ENCODE results near the gene CCSER1.
"Not testable (repeated sequence)": the region's sequence is repeated elsewhere in the genome, so short reads cannot be mapped to it uniquely, and the experiment has no call there.

CCSER1 gene

GRCh38 chr4:90280954-90281353 is 153.8 kb downstream of the CCSER1 start:
- Mint-ChIP-seq H3K4me3 (no peak overlapping the region), H3K9me3 (no peaks in the 10 kb centered on the region), H3K36me3 (no peaks in the 10 kb centered on the region), H3K4me1 (no peaks in the 10 kb centered on the region), H3K27ac (no peak overlapping the region)
- no peak for ATAC-seq
- no peak for DNase-seq (ENCODE audit: low spot score in 2 of 2)

DNA sequence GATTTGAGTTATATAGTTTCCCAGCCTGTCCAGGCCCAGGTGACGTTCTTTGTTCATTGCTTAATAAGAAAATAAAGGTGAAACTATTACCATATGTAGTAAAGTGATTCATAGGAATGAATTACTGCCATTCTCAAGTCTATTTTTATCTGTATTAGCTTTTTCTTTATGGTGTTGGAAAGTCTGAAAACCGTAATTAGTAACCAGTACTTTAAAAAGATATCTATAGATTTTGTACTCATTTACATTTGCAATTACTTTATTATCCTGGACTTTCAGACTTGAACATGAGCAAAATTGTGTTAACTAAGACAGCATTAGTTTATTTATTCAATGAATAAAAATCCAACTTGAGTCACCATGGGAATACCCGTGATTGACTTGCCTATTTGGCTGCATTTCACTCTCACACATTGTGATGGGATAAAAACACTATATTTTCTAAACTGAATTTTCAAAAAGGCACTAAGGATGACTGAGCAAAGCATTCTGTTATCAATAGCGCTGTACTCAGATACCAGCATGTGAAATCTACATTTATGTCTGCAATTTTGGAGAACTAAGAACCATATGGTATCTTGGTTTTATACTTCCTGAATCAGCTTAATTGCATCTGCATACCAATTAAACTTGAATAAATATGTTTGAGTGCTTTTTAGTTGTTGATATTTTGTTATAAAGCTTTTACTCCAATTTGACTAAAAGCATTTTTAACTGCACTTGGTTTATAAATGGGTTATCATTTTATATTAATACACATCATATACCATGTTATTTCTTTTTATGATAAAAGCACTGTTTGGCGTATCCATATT is 154.6 kb downstream of the CCSER1 start:
- no peaks in the 10 kb centered on the region for H3K4me1 Mint-ChIP-seq
- H3K9me3 Mint-ChIP-seq = no peaks in the 10 kb centered on the region
- no peak for ATAC-seq
- H3K27ac Mint-ChIP-seq = no peak overlapping the region
- H3K36me3 Mint-ChIP-seq = no peaks in the 10 kb centered on the region
- DNase-seq (ENCODE audit: low spot score in 2 of 2) = no peak
- no peak overlapping the region for H3K4me3 Mint-ChIP-seq

DNA sequence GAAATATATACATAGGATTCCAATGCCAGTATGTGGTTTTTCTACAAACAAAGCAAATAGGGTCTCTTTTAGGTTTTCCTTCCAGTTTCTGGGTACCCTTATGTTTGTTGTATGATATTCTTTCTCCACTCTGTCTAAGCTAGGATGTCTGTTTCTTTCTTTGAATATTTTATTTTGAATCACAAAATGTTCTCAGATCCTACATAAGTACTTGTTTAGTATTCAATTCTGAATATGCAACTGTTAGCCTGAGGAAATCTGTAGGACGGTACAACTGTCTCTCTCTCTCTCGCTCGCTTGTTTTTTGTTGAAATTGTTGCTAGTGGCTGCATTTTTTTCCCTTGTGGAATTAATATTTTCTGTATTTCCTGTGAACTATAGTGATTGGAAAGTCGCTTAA is 163.2 kb downstream of the CCSER1 start:
- DNase-seq (ENCODE audit: low spot score in 2 of 2) = no peak
- Mint-ChIP-seq H3K27ac (no peak overlapping the region), H3K9me3 (no peaks in the 10 kb centered on the region), H3K4me1 (no peaks in the 10 kb centered on the region), H3K4me3 (no peak overlapping the region), H3K36me3 (no peaks in the 10 kb centered on the region)
- no peak for ATAC-seq

- no peak overlapping the region for H3K27ac Mint-ChIP-seq
- H3K9me3 Mint-ChIP-seq = no peaks in the 10 kb centered on the region
- ATAC-seq (no peak), DNase-seq (ENCODE audit: low spot score in 2 of 2) (no peak)
- no peaks in the 10 kb centered on the region for H3K4me1 Mint-ChIP-seq
- H3K36me3 Mint-ChIP-seq = no peaks in the 10 kb centered on the region
- H3K4me3 Mint-ChIP-seq = no peak overlapping the region
These were observed 165.2 kb downstream of the CCSER1 start for GRCh38 chr4:90292438-90292837.

DNA sequence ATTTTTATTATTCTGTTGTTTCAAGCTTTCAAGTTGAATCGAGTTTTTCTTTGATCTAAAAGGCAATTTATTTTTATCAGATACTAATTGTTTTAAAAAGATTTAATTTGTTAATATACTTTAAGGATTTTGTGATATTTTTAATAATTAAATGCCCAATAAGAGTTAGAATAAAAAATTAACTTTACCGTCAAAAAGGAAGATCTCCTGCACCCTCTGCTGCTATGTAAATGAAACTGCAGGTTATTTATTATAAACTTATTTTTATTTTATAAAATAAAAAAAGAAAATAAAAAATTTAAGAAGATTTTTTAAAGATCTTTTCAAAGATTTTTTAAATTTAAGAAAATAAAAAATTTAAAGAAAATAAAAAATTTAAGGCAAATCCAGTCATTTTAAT is 166.1 kb downstream of the CCSER1 start:
- DNase-seq (ENCODE audit: low spot score in 2 of 2) = no peak
- H3K27ac Mint-ChIP-seq = no peak overlapping the region
- H3K4me3 Mint-ChIP-seq = no peak overlapping the region

DNA sequence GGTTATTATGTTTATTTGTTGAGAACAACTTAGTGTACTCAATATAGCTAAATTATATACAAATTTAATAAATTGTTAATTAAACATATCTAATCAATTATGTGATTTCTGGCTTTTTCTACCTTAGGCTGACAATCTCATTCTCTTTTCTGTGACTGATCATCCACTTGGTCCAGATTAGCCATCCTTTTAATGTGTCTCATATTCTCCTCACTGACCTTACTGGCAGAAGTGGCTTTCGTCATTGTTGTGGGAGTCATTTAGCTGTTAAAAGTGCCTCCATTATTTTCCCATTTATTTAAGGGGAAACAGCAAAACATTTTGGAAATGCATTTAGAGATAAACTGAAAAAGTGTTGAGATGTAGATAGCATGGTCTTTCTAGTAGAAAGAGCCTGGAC is 172.2 kb downstream of the CCSER1 start:
- H3K9me3 Mint-ChIP-seq = peaks cover 3% of the 10 kb centered on the region
- no peak overlapping the region for H3K27ac Mint-ChIP-seq
- ATAC-seq = no peak
- DNase-seq (ENCODE audit: low spot score in 2 of 2) = no peak
- no peaks in the 10 kb centered on the region for H3K36me3 Mint-ChIP-seq
- no peaks in the 10 kb centered on the region for H3K4me1 Mint-ChIP-seq
- H3K4me3 Mint-ChIP-seq = no peak overlapping the region

More for the DNA sequence above, 166.1 kb downstream of the CCSER1 start:
- Mint-ChIP-seq H3K4me1 (no peaks in the 10 kb centered on the region), H3K36me3 (no peaks in the 10 kb centered on the region), H3K9me3 (no peaks in the 10 kb centered on the region)
- ATAC-seq = no peak

- ATAC-seq (no peak), DNase-seq (ENCODE audit: low spot score in 2 of 2) (no peak)
- H3K4me1 Mint-ChIP-seq = no peaks in the 10 kb centered on the region
- no peak overlapping the region for H3K4me3 Mint-ChIP-seq
- peaks cover 3% of the 10 kb centered on the region for H3K9me3 Mint-ChIP-seq
- no peaks in the 10 kb centered on the region for H3K36me3 Mint-ChIP-seq
- H3K27ac Mint-ChIP-seq = no peak overlapping the region
These were observed 179.6 kb downstream of the CCSER1 start for GRCh38 chr4:90306810-90307209.

DNA sequence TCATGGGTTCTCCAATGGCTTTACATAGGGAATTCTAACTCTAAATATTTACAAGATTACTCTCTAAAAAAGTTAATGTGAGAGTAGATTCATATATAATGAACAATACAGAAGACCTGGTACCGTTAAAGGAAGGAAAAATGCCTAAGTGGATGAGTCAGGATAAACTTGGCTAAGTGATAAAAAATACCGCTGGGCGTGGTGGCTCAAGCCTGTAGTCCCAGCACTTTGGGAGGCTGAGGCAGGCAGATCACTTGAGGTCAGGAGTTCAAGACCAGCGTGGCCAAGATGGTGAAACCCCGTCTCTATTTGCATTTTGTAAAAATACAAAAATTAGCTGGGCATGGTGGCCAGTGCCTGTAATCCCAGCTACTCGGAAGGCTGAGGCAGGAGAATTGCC is 189.9 kb downstream of the CCSER1 start:
- H3K36me3 Mint-ChIP-seq; H3K4me3 Mint-ChIP-seq; ATAC-seq; H3K27ac Mint-ChIP-seq; DNase-seq (ENCODE audit: low spot score in 2 of 2); H3K9me3 Mint-ChIP-seq; H3K4me1 Mint-ChIP-seq: not testable (repeated sequence)

DNA sequence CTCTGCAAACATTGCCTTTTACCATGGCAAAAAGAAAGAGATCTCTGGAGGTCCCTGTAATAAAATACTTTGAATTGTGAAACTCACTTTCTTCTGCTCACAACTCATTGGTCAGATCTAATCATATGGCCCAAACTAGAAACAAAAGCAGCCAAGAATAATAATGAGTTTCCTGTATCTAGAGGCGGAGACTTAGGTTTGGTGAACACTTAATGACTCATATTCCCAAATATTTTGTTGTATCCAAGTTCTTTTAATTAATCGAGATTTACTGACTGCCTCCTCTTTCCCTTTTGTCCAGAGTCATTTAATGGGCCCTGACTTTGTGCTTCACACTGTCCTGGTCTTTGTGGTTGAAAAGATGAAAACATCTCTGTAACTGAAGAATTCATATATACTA is 190.6 kb downstream of the CCSER1 start:
- Mint-ChIP-seq H3K36me3 (no peaks in the 10 kb centered on the region), H3K4me3 (no peak overlapping the region), H3K27ac (no peak overlapping the region), H3K4me1 (no peaks in the 10 kb centered on the region), H3K9me3 (peaks cover 2% of the 10 kb centered on the region)
- no peak for DNase-seq (ENCODE audit: low spot score in 2 of 2)
- ATAC-seq = no peak

DNA sequence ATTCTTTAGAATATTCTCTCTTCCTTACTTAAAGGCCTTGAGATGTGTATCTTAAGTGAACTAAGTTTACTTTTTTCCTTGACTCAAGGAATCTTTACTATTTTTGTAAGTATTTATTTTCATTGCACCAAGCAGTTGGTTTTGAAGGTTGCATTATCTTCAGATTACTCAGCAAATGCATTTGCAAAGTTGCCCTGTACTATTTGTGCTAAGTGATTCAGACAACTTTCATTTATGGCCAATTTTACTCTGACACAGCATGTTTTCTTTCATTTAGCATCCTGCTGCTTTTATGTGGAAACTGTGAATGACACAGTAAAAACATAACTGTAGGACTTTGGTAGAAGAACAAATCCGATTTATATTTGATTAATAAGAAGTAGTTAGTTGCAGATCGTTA is 191.0 kb downstream of the CCSER1 start:
- ATAC-seq = no peak
- Mint-ChIP-seq H3K36me3 (no peaks in the 10 kb centered on the region), H3K4me1 (no peaks in the 10 kb centered on the region), H3K4me3 (no peak overlapping the region), H3K27ac (no peak overlapping the region), H3K9me3 (peaks cover 2% of the 10 kb centered on the region)
- no peak for DNase-seq (ENCODE audit: low spot score in 2 of 2)

GRCh38 chr4:90328558-90328957 is 201.4 kb downstream of the CCSER1 start:
- no peak for DNase-seq (ENCODE audit: low spot score in 2 of 2)
- Mint-ChIP-seq H3K27ac (no peak overlapping the region), H3K4me3 (no peak overlapping the region), H3K36me3 (no peaks in the 10 kb centered on the region), H3K4me1 (no peaks in the 10 kb centered on the region), H3K9me3 (no peaks in the 10 kb centered on the region)
- ATAC-seq = no peak

GRCh38 chr4:90330546-90330945 is 203.4 kb downstream of the CCSER1 start:
- Mint-ChIP-seq H3K9me3 (peaks cover 3% of the 10 kb centered on the region), H3K27ac (no peak overlapping the region), H3K4me3 (no peak overlapping the region), H3K4me1 (no peaks in the 10 kb centered on the region), H3K36me3 (no peaks in the 10 kb centered on the region)
- DNase-seq (ENCODE audit: low spot score in 2 of 2) (no peak), ATAC-seq (no peak)

DNA sequence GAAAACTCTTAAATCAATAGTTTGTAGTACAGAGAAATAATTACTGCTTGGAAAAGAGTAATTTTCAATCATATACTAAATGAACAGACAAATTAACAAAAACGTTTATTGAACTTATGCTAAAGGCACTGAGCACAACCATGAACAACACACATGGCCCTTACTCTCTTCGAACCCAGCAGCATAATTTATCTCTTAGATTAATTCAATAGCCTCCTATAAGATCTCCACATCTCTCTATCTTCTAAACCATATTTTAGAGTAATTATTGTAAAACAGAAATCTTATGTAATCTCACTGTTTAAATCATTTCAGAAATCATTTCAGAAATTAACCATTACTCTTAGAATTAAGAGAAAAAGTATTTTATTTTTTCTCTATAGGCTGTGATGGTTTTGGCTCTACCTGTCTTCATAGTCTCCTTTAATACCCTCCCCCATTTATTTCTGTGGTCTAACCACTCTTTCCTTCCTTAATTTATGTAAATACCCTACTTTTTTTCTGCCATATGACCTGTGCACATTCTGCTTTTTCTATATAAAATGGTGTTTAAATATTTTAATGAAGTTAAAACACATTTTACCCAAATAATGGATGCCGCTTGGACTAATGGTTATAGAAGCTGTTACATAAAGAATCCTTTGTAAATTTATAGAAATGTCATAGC is 218.5 kb downstream of the CCSER1 start:
- DNase-seq (ENCODE audit: low spot score in 2 of 2) (no peak), ATAC-seq (no peak)
- peaks cover 17% of the 10 kb centered on the region for H3K9me3 Mint-ChIP-seq
- no peaks in the 10 kb centered on the region for H3K4me1 Mint-ChIP-seq
- no peaks in the 10 kb centered on the region for H3K36me3 Mint-ChIP-seq
- H3K27ac Mint-ChIP-seq = no peak overlapping the region
- no peak overlapping the region for H3K4me3 Mint-ChIP-seq

DNA sequence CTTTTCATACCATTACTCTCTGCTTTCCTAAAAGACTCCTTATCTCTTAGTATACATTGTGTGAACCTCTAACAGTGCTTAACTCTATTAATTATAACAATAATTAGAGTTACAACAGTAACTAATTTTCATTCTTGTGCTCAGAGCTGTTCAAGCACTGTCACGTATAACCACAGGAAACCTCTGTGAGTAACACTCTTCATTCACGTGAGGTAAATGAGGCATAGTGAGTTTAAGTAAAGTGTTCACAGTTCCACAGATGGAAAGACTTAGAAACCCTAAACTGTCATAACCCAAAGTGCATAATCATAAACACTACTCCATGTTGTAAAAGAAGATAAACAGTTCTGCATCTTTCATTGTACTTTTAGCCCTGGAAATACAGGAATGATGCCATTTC is 222.4 kb downstream of the CCSER1 start:
- Mint-ChIP-seq H3K27ac (no peak overlapping the region), H3K4me3 (no peak overlapping the region), H3K36me3 (no peaks in the 10 kb centered on the region), H3K4me1 (no peaks in the 10 kb centered on the region), H3K9me3 (peaks cover 11% of the 10 kb centered on the region)
- ATAC-seq (no peak), DNase-seq (ENCODE audit: low spot score in 2 of 2) (no peak)

DNA sequence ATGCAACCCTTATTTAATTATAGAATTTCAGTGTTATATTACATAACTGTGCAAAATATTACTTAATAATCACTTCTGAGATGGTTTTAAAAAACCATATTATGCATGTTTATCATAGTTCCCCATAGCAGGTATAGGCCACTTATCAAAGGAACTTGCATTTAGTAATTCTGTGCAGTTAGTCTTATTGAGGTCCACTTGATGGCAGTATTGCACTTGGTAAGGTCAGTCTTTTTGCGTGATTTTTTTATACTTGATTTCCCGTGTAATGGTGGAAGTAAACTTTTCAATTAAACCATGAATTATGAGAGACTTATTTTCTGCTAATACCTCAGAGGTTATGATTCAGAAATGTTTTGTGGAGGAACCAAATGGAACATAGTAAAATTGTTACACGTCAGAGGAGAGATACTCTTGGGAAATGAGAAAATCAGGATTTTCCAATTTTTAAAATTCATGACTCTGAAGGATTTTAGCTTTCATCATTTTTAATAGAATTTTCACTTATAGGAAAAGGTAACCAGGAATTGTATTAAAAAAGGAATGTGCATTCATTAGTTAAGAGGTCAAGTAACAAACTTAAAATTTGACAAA is 230.0 kb downstream of the CCSER1 start:
- no peak for ATAC-seq
- Mint-ChIP-seq H3K36me3 (no peaks in the 10 kb centered on the region), H3K27ac (no peak overlapping the region), H3K4me3 (no peak overlapping the region), H3K9me3 (no peaks in the 10 kb centered on the region), H3K4me1 (no peaks in the 10 kb centered on the region)
- DNase-seq (ENCODE audit: low spot score in 2 of 2) = no peak

DNA sequence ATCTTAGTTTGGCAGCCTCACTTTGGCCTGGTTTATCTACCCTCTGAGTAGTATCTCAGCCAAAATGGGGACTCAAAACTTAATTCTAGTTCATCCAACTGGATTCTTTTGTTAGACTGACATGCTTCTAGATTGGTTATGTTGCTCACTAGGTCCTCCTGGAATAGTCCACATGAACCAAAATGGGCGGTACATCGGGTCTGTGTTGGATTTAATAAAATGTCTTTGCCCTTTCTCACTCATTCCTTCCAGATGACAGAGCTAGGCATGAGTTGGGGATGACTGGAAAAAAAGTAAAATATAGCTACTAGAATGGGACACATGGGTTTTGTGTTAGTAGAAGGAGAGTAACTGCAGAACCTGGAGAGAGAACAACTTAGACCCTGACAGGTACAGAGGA is 247.9 kb downstream of the CCSER1 start:
- no peak for ATAC-seq
- no peak for DNase-seq (ENCODE audit: low spot score in 2 of 2)
- no peaks in the 10 kb centered on the region for H3K36me3 Mint-ChIP-seq
- H3K4me3 Mint-ChIP-seq = no peak overlapping the region
- H3K27ac Mint-ChIP-seq = no peak overlapping the region
- H3K9me3 Mint-ChIP-seq = peaks cover 9% of the 10 kb centered on the region
- H3K4me1 Mint-ChIP-seq = no peaks in the 10 kb centered on the region
